ENCODE measurements around the gene EGFR.

DNA sequence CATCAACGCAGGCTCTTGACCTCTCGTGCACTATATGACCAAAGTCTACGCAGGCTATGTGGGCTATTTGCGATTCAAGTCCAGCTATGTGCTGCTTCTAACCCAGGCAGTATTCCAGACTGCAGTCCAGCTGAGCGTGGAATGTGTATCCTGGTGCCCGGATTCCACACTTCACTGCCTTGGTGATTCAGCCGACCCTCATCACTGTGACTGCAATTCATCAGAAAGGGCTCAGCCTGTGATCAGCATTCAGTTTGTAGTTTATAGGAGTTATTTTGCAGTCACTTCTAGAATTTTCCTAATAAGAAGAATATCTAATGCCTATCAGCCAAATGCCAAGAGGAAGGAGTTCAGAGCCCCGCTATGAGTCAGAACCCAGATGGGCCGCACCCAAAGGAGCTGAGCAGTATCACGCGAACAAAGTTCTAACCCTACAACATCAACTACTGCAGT, 226.5 kb downstream of the EGFR start:
- TF ChIP-seq, protein P1, sequence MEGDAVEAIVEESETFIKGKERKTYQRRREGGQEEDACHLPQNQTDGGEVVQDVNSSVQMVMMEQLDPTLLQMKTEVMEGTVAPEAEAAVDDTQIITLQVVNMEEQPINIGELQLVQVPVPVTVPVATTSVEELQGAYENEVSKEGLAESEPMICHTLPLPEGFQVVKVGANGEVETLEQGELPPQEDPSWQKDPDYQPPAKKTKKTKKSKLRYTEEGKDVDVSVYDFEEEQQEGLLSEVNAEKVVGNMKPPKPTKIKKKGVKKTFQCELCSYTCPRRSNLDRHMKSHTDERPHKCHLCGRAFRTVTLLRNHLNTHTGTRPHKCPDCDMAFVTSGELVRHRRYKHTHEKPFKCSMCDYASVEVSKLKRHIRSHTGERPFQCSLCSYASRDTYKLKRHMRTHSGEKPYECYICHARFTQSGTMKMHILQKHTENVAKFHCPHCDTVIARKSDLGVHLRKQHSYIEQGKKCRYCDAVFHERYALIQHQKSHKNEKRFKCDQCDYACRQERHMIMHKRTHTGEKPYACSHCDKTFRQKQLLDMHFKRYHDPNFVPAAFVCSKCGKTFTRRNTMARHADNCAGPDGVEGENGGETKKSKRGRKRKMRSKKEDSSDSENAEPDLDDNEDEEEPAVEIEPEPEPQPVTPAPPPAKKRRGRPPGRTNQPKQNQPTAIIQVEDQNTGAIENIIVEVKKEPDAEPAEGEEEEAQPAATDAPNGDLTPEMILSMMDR (IDR thresholded peaks at IDR 0.05; ENCODE audit: low read depth, low read length, poor library complexity, severe bottlenecking), result no peak
- TF ChIP-seq EZH2phosphoT487 (IDR thresholded peaks at IDR 0.05; ENCODE audit: borderline replicate concordance, low read length), result no peak
